ENCODE results near the gene C2CD4C. TPM values are rescaled to one million over a fixed set of nuclear protein-coding genes. Genes with fewer than 3 reads are reported as not detected.

The C2CD4C gene
- total RNA-seq, 1 donor from 2014 or later, result 7.8 TPM

DNA sequence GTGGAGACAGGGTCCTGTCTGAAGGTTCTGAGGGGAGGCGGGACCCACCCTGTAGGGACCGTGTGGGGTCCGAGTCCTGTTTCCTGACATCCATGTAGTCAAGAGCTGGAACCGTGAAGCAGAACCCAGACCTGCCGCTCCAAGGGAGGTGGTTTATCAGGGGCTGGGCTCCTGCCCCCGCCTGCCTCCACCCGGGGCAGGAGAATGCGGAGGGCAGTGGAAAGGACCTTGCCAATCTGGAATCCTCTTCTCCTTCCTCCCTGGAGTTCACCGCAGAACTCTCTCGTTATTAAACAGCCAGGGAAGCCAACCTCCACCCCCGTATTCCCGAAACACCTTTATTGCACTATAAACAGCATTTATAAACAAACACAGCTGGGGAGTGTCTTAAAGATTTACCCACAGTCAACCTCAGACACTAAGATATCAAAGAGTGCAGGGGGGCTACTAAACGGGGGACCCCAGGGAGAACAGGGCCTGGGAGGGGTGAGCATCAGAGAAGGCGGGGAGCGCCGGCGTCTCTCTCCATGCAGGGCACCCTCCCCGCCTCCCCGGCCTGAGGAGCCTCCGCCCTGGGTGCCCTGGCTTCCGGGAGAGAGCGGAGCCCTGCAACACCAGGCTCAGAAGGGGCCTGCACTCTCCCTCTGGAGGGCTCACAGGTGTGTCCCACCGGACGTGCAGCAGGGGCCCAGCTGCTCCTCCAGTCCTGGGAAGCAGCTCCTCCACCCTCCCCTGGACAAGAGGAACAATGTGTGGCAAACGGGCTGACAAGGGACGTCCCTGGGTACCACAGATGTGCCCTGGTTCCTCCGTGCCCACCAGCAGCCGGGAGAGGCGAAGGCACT is 3.6 kb downstream of the C2CD4C start:
- peaks cover 12% of the 10 kb centered on the region for H3K27me3 Mint-ChIP-seq (ENCODE audit: low read depth)
- no peaks in the 10 kb centered on the region for H3K36me3 Mint-ChIP-seq
- H3K9me3 Mint-ChIP-seq, result no peaks in the 10 kb centered on the region
- H3K4me3 Mint-ChIP-seq, result no peak overlapping the region
- TF ChIP-seq, protein P1, sequence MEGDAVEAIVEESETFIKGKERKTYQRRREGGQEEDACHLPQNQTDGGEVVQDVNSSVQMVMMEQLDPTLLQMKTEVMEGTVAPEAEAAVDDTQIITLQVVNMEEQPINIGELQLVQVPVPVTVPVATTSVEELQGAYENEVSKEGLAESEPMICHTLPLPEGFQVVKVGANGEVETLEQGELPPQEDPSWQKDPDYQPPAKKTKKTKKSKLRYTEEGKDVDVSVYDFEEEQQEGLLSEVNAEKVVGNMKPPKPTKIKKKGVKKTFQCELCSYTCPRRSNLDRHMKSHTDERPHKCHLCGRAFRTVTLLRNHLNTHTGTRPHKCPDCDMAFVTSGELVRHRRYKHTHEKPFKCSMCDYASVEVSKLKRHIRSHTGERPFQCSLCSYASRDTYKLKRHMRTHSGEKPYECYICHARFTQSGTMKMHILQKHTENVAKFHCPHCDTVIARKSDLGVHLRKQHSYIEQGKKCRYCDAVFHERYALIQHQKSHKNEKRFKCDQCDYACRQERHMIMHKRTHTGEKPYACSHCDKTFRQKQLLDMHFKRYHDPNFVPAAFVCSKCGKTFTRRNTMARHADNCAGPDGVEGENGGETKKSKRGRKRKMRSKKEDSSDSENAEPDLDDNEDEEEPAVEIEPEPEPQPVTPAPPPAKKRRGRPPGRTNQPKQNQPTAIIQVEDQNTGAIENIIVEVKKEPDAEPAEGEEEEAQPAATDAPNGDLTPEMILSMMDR (IDR thresholded peaks at IDR 0.05; ENCODE audit: unreplicated experiment), result no peak
- peak in 1 of 2 experiments; percentile 37 for DNase-seq (ENCODE audit: low spot score in 2 of 2, unreplicated experiment in 2 of 2)
- H3K27ac Mint-ChIP-seq, result no peak overlapping the region
- H3K4me1 Mint-ChIP-seq, result peaks cover 6% of the 10 kb centered on the region

DNA sequence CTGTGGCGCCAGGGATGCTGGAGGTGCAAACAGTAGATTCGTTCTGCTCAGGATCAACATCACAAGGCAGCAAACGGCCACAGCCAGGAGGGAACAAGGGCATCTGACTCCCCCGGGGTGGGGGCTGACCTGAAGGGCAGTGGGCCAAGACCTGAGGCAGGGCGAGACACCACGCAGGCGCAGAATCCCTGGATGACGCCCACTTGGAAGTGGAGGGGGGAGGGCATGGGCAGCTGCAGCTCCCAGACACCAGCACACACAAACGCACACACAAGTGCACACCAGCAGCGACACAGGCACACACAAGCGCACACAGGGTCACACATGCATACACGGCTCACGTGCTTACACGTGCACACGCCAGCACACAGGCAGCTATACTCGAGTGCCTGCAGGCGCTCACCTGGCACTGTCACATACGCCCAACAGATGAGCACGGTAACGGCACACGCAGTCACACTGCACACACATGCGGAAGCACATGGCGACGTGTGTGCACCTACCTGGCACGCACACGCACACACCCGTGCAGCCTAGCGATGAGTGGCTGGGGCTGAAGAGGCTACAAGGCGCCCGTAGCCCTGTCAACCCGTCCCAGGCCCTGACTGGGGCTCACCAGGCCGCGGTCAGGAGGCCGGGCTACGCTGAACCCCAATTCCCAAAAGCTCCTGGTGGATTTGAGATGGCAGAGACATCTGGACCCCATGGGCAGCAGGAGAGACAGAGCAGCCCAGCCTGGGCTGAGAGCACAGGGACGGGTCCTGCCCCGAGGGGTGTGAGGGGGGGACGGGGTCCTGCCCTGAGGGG is 5.5 kb downstream of the C2CD4C start:
- H3K4me3 Mint-ChIP-seq, result no peak overlapping the region
- DNase-seq (ENCODE audit: low spot score in 2 of 2, unreplicated experiment in 2 of 2), result peak in 1 of 2 experiments; percentile 35
- no peak overlapping the region for H3K27ac Mint-ChIP-seq
- H3K27me3 Mint-ChIP-seq (ENCODE audit: low read depth), result peaks cover 1% of the 10 kb centered on the region
- no peaks in the 10 kb centered on the region for H3K36me3 Mint-ChIP-seq
- H3K4me1 Mint-ChIP-seq, result no peaks in the 10 kb centered on the region
- TF ChIP-seq, protein P1 (IDR thresholded peaks at IDR 0.05; ENCODE audit: unreplicated experiment), result no peak
- no peaks in the 10 kb centered on the region for H3K9me3 Mint-ChIP-seq

DNA sequence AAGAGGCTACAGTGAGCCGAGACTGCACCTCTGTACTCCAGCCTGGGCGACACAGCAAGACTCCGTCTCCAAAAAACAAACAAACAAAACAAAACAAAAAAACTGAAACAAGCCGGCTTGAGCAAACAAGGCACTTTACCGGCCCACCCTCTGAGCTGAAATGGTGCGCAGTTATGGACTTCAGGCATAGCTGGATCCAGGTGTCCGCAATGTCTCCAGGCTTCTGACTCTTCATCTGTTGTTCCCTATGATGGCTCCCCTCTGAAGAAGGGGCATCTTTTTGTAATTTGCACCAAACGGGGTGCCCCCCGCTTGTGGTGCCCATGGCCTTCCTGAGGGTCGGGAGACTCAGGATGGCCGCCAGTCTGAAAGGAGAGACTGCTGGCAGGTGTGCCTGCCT is 6.2 kb downstream of the C2CD4C start:
- peaks cover 2% of the 10 kb centered on the region for H3K27me3 Mint-ChIP-seq (ENCODE audit: low read depth)
- H3K36me3 Mint-ChIP-seq, result no peaks in the 10 kb centered on the region
- TF ChIP-seq, protein P1 (IDR thresholded peaks at IDR 0.05; ENCODE audit: unreplicated experiment), result no peak
- H3K9me3 Mint-ChIP-seq, result no peaks in the 10 kb centered on the region
- no peak overlapping the region for H3K4me3 Mint-ChIP-seq
- no peak overlapping the region for H3K27ac Mint-ChIP-seq
- DNase-seq (ENCODE audit: low spot score in 2 of 2, unreplicated experiment in 2 of 2), result peak in 1 of 2 experiments; percentile 31
- no peaks in the 10 kb centered on the region for H3K4me1 Mint-ChIP-seq

DNA sequence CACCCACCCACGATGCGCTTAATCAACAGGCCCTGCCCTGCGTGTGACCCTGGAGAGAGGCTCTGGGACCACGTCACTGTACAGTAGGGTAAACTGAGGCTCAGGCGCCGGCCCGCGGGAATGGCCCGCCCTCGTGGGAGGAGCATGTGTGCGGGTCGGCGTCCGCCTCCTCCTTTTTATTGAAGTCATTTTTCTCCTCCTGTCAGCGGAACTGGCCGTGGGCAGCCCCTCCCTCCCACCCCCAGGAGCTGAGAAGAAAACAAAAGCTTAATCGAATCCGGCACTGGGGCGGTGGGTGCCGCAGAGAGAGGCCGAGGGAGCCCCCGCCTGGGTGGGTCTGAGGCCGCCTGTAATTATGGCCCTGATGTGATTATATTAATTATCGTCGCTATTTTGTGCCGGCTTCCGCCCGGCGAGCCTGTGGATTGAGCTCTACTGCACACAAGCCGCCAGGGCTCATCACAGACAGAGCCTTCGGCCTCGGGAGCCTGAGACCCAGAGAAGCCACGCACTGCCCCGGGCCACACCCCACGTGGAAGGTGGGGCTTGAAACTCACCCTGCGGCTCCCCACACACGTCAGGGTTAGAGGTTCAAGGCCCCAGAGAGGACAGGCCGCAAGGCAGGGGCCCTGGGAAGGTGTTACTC is 7.0 kb downstream of the C2CD4C start:
- Mint-ChIP-seq H3K4me3 (no peak overlapping the region), H3K27me3 (ENCODE audit: low read depth) (peaks cover 5% of the 10 kb centered on the region), H3K36me3 (no peaks in the 10 kb centered on the region), H3K9me3 (peaks cover 2% of the 10 kb centered on the region), H3K27ac (no peak overlapping the region), H3K4me1 (no peaks in the 10 kb centered on the region)
- DNase-seq (ENCODE audit: low spot score in 2 of 2, unreplicated experiment in 2 of 2), result peak in 1 of 2 experiments; percentile 31
- TF ChIP-seq, protein P1 (IDR thresholded peaks at IDR 0.05; ENCODE audit: unreplicated experiment), result no peak

DNA sequence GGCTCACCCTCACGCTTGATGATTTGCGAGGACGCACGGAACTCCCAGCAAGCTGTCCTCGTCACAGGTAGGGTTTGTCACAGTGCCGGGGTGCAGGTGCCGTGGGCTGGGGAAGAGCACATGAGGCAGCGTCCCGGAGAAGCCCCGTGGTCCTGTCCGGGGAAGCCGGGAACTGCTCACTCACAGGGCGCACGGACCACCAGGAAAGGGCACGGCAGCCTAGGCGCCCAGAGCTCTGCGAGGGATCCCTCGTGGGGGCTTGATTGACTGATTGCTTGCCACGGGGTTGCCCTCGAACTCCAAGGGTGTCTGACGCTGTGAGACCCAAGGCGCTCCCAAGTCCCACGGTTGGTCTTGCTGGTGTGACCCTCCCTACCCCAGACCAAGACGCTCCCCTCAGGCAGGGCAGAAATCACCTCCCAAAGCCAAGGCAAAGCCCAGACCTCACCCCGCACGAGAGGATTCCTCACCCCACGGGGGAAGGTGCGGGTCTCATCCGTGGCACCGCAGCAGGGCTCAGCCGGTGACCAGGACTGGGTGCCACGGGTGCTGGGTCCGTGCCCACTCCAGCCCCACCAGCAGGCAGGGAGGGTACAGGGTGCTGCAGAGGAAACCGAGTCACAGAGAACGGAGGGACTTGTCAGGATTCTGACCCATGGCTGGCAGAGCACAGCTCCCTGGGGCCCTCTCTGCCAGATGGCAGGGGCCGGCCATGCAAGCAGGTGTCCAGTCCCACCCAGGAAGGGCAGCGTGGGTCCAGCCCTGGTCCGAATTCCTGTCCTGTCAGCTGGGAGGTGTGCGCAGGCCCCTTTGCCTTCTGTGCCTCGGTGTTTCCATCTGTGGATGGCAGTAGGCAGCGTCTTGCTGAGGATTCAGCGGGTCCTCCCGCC is 7.7 kb downstream of the C2CD4C start:
- DNase-seq (ENCODE audit: low spot score in 2 of 2, unreplicated experiment in 2 of 2), result peak in 1 of 2 experiments; percentile 38
- TF ChIP-seq, protein P1 (IDR thresholded peaks at IDR 0.05; ENCODE audit: unreplicated experiment), result no peak
- Mint-ChIP-seq H3K4me1 (no peaks in the 10 kb centered on the region), H3K27ac (no peak overlapping the region), H3K4me3 (no peak overlapping the region), H3K27me3 (ENCODE audit: low read depth) (peaks cover 5% of the 10 kb centered on the region), H3K9me3 (peaks cover 4% of the 10 kb centered on the region), H3K36me3 (no peaks in the 10 kb centered on the region)
